ENCODE data around the gene ATF1. TPM values are rescaled to one million over a fixed set of nuclear protein-coding genes. Genes with fewer than 3 reads are reported as not detected.
"Not testable (repeated sequence)": the region's sequence is repeated elsewhere in the genome, so short reads cannot be mapped to it uniquely, and the experiment has no call there.

ATF1 gene
- total RNA-seq, 2 donors from 2014 or later: 7.5 to 9.6 TPM

GRCh38 chr12:50845021-50845647, 81.2 kb downstream of the ATF1 start:
- no peaks in the 10 kb centered on the region for H3K4me1 ChIP-seq
- no peak for ATAC-seq
- intact Hi-C loops (cut with DNase I): no loop called here
- no peak overlapping the region for H3K27ac ChIP-seq
- no peaks in the 10 kb centered on the region for H3K27me3 ChIP-seq
- no peaks in the 10 kb centered on the region for H3K9me3 ChIP-seq
- TF ChIP-seq, protein P1, sequence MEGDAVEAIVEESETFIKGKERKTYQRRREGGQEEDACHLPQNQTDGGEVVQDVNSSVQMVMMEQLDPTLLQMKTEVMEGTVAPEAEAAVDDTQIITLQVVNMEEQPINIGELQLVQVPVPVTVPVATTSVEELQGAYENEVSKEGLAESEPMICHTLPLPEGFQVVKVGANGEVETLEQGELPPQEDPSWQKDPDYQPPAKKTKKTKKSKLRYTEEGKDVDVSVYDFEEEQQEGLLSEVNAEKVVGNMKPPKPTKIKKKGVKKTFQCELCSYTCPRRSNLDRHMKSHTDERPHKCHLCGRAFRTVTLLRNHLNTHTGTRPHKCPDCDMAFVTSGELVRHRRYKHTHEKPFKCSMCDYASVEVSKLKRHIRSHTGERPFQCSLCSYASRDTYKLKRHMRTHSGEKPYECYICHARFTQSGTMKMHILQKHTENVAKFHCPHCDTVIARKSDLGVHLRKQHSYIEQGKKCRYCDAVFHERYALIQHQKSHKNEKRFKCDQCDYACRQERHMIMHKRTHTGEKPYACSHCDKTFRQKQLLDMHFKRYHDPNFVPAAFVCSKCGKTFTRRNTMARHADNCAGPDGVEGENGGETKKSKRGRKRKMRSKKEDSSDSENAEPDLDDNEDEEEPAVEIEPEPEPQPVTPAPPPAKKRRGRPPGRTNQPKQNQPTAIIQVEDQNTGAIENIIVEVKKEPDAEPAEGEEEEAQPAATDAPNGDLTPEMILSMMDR (IDR thresholded peaks at IDR 0.05): no peak
- TF ChIP-seq POLR2A (IDR thresholded peaks at IDR 0.05): no peak
- H3K4me3 ChIP-seq: no peak overlapping the region
- H3K36me3 ChIP-seq (replicated peaks in 1 of 2; ENCODE audit: insufficient read depth in 1 of 2, low read depth in 2 of 2): no peaks in the 10 kb centered on the region
- no peak for DNase-seq

DNA sequence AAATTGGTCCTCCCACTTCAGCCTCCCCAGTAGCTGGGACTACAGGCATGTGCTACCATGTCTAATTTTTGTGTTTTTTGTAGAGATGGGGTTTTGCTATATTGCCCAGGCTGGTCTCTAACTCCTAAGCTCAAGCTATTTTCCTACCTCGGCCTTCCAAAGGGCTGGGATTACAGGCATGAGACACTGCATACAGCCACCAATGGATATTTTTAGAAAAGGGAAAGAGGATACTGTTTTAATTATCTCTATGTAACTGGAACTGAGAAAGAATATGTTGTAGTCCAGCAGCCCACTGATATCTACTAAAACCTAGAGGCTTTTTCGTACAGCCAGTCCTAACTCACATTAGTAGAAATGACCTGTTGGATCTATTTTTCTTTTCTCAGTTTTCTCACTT, 85.1 kb downstream of the ATF1 start:
- Histone ChIP-seq H3K4me1 (no peaks in the 10 kb centered on the region), H3K27me3 (no peaks in the 10 kb centered on the region), H3K27ac (no peak overlapping the region), H3K4me3 (no peak overlapping the region), H3K9me3 (no peaks in the 10 kb centered on the region), H3K36me3 (replicated peaks in 1 of 2; ENCODE audit: insufficient read depth in 1 of 2, low read depth in 2 of 2) (no peaks in the 10 kb centered on the region)
- DNase-seq (no peak), ATAC-seq (no peak)
- intact Hi-C loops (cut with DNase I): no loop called here
- TF ChIP-seq POLR2A (IDR thresholded peaks at IDR 0.05): no peak
- TF ChIP-seq, protein P1 (IDR thresholded peaks at IDR 0.05): no peak
- WGBS, 2 donors: 76 to 92% methylated on average over 2 of the region's 2 CpGs

DNA sequence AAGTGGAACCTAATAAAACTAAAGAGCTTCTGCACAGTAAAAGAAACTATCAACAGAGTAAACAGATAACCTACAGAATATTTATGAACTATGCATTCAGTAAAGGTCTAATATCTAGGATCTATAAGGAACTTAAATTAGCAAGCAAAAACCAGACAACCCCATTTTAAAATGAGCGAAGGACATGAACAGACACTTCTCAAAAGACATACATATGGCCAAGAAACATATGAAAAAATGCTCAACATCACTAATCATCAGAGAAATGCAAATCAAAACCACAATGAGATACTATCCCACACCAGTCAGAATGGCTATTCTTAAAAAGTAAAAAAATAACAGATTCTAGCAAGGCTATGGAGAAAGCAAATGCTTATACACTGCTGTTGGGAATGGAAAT, 91.3 kb downstream of the ATF1 start:
- WGBS, 2 donors: 100% methylated on average over 1 of the region's 1 CpG
- intact Hi-C loops (cut with DNase I); H3K4me1 ChIP-seq; DNase-seq; H3K9me3 ChIP-seq; H3K36me3 ChIP-seq (replicated peaks in 1 of 2; ENCODE audit: insufficient read depth in 1 of 2, low read depth in 2 of 2); ATAC-seq; H3K27ac ChIP-seq; H3K4me3 ChIP-seq; H3K27me3 ChIP-seq: not testable (repeated sequence)

GRCh38 chr12:50855679-50856078, 91.8 kb downstream of the ATF1 start:
- H3K9me3 ChIP-seq; H3K27ac ChIP-seq; intact Hi-C loops (cut with DNase I); H3K4me1 ChIP-seq; ATAC-seq; DNase-seq; H3K36me3 ChIP-seq (replicated peaks in 1 of 2; ENCODE audit: insufficient read depth in 1 of 2, low read depth in 2 of 2); H3K27me3 ChIP-seq; H3K4me3 ChIP-seq: not testable (repeated sequence)
- 71 to 74% methylated on average over 2 of the region's 2 CpGs for WGBS, 2 donors

DNA sequence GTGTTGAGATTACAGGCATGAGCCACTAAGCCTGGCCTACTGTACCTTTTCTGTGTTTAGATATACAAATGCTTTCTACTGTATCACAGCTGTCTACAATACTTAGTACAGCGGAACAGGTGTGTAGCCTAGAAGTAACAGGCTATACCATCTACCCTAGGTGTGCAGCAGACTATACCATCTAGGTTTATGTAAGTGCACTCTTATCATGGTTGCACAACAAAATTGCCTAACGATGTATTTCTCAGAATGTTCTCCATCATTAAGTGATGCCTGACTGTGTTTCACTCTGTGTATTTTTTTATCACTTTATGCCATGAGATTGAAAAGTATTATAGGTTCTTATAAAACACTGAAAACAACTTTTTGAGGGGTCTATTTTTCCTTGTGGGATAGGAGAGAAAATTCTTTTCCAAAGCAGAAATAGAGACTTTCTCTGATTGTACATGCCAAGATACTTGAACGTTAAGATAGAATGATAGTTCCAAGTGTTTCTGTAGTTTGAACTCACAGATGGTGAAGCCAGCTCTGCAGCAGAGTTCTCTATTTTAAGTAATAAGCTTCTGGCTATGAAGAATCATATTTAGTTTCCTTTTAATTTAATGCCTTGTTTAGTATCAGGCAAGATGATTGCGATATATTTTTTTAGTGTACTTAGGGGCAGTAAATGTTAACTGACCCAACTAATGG, 95.9 kb downstream of the ATF1 start:
- ATAC-seq (no peak), DNase-seq (no peak)
- intact Hi-C loops (cut with DNase I): no loop called here
- Histone ChIP-seq H3K4me3 (no peak overlapping the region), H3K9me3 (no peaks in the 10 kb centered on the region), H3K4me1 (no peaks in the 10 kb centered on the region), H3K36me3 (replicated peaks in 1 of 2; ENCODE audit: insufficient read depth in 1 of 2, low read depth in 2 of 2) (no peaks in the 10 kb centered on the region), H3K27me3 (no peaks in the 10 kb centered on the region), H3K27ac (no peak overlapping the region)
- WGBS, 2 donors: 69 to 71% methylated on average over 4 of the region's 4 CpGs
- TF ChIP-seq, protein P1 (IDR thresholded peaks at IDR 0.05): no peak
- no peak for TF ChIP-seq POLR2A (IDR thresholded peaks at IDR 0.05)

- Histone ChIP-seq H3K27me3 (no peaks in the 10 kb centered on the region), H3K27ac (no peak overlapping the region), H3K4me3 (no peak overlapping the region), H3K36me3 (replicated peaks in 1 of 2; ENCODE audit: insufficient read depth in 1 of 2, low read depth in 2 of 2) (no peaks in the 10 kb centered on the region), H3K4me1 (no peaks in the 10 kb centered on the region), H3K9me3 (no peaks in the 10 kb centered on the region)
- ATAC-seq: no peak
- DNase-seq: no peak
- 91 to 95% methylated on average over 6 of the region's 6 CpGs for WGBS, 2 donors
- TF ChIP-seq, protein P1 (IDR thresholded peaks at IDR 0.05): no peak
- no peak for TF ChIP-seq POLR2A (IDR thresholded peaks at IDR 0.05)
- intact Hi-C loops (cut with DNase I): no loop called here
These were observed 98.4 kb downstream of the ATF1 start for GRCh38 chr12:50862316-50862715.
